GM23338 (cell line): ENCODE data around the gene BCCIP. TPM values are rescaled to one million over a fixed set of nuclear protein-coding genes. Genes with fewer than 3 reads are reported as not detected.

Source experiments
- ATAC-seq: fragments of 200-7000 bp; cut with Tn5 transposase; 3 replicates; pipeline ENCODE4 v1.9.1; 2020
- DNase-seq: peaks from one replicate; pipeline ENCODE4 v3.0.0-alpha.2; 2015; ENCODE audit warnings: low spot score
- H2AFZ ChIP-seq: fragments of 200-600 bp; sonication (generic); 2 replicates; pipeline ENCODE4 v1.8.0; 2016; ENCODE audit warnings: antibody characterized with exemption, mild to moderate bottlenecking, moderate library complexity
- H3F3A ChIP-seq: fragments of 200-600 bp; sonication (generic); replicated peaks from 2 replicates; pipeline ENCODE4 v1.8.0; 2017; ENCODE audit warnings: antibody characterized with exemption, mixed run types, low read depth
- H3K27ac ChIP-seq: fragments of 200-600 bp; sonication (generic); 2 replicates; pipeline ENCODE4 v1.6.1; 2016; ENCODE audit warnings: low read depth
- H3K27me3 ChIP-seq: fragments of 200-600 bp; sonication (generic); 2 replicates; pipeline ENCODE4 v1.8.0; 2016; ENCODE audit warnings: mild to moderate bottlenecking, mixed run types, moderate library complexity; ENCODE audit not compliant: insufficient read depth
- H3K36me3 ChIP-seq: fragments of 200-600 bp; sonication (generic); 2 replicates; pipeline ENCODE4 v1.8.0; 2016; ENCODE audit warnings: mild to moderate bottlenecking; ENCODE audit not compliant: insufficient read depth
- H3K4me1 ChIP-seq: fragments of 200-600 bp; sonication (generic); 2 replicates; pipeline ENCODE4 v1.8.0; 2016; ENCODE audit warnings: mild to moderate bottlenecking, moderate library complexity; ENCODE audit not compliant: insufficient read depth
- H3K4me2 ChIP-seq: fragments of 200-600 bp; sonication (generic); 2 replicates; pipeline ENCODE4 v1.7.1; 2017; ENCODE audit warnings: mixed run types
- H3K4me3 ChIP-seq: fragments of 200-600 bp; sonication (generic); 2 replicates; pipeline ENCODE4 v1.6.1; 2016; ENCODE audit warnings: mixed run types
- H3K79me2 ChIP-seq: fragments of 200-600 bp; sonication (generic); replicated peaks from 2 replicates; pipeline ENCODE4 v1.8.0; 2017; ENCODE audit warnings: mild to moderate bottlenecking; ENCODE audit not compliant: insufficient read depth
- H3K9me2 ChIP-seq: fragments of 200-600 bp; sonication (generic); 2 replicates; pipeline ENCODE4 v1.8.0; 2017; ENCODE audit not compliant: insufficient read depth
- H4K20me1 ChIP-seq: fragments of 200-600 bp; sonication (generic); replicated peaks from 2 replicates; pipeline ENCODE4 v1.8.0; 2017; ENCODE audit warnings: mild to moderate bottlenecking; ENCODE audit not compliant: insufficient read depth
- H3K27ac Mint-ChIP-seq: 2 replicates; pipeline ENCODE4 v1.8.0; 2020; ENCODE audit warnings: inconsistent platforms, mild to moderate bottlenecking, moderate library complexity, mixed read lengths
- H3K27me3 Mint-ChIP-seq: 3 replicates; pipeline ENCODE4 v1.8.0; 2022; ENCODE audit warnings: low read depth, mild to moderate bottlenecking, moderate library complexity, mixed read lengths, inconsistent platforms; ENCODE audit not compliant: insufficient read depth, poor library complexity
- H3K36me3 Mint-ChIP-seq: 3 replicates; pipeline ENCODE4 v1.8.0; 2021; ENCODE audit warnings: low read depth, mild to moderate bottlenecking, inconsistent platforms, moderate library complexity, mixed read lengths
- H3K4me1 Mint-ChIP-seq: 3 replicates; pipeline ENCODE4 v1.8.0; 2020; ENCODE audit warnings: mild to moderate bottlenecking, inconsistent platforms, mixed read lengths
- H3K4me3 Mint-ChIP-seq: 3 replicates; pipeline ENCODE4 v1.8.0; 2021; ENCODE audit warnings: moderate library complexity, mild to moderate bottlenecking, inconsistent platforms, mixed read lengths
- H3K9me3 Mint-ChIP-seq: 3 replicates; pipeline ENCODE4 v1.8.0; 2020; ENCODE audit warnings: moderate library complexity, mild to moderate bottlenecking, inconsistent platforms, mixed read lengths
- CREB1 ChIP-seq: fragments of 250-450 bp; sonication (Bioruptor Pico); IDR thresholded peaks from 2 replicates; pipeline ENCODE4 v1.5.0; 2020; ENCODE audit warnings: low read depth, mild to moderate bottlenecking, moderate library complexity
- CTCF ChIP-seq, 2 experiments: fragments of 200-600 bp in 1 of 2; sonication (generic) in 1 of 2; conservative IDR thresholded peaks; 2 replicates each; pipeline versions ENCODE4 v1.5.1 to v1.6.1; 2016 to 2017; ENCODE audit warnings: antibody characterized with exemption in 2 of 2, low read depth in 2 of 2, mild to moderate bottlenecking in 2 of 2, moderate library complexity in 1 of 2
- ETS1 ChIP-seq: IDR thresholded peaks from 2 replicates; pipeline ENCODE4 v1.6.1; 2016; ENCODE audit warnings: antibody characterized with exemption
- EZH2phosphoT487 ChIP-seq: fragments of 200-600 bp; sonication (generic); IDR thresholded peaks from one replicate; pipeline ENCODE4 v1.8.1; 2018; ENCODE audit warnings: antibody characterized with exemption; ENCODE audit not compliant: unreplicated experiment
- JUNB ChIP-seq: IDR thresholded peaks from one replicate; pipeline ENCODE4 v1.6.1; 2016; ENCODE audit warnings: antibody characterized with exemption; ENCODE audit not compliant: unreplicated experiment
- NANOG ChIP-seq: IDR thresholded peaks from 2 replicates; pipeline ENCODE4 v1.6.1; 2016; ENCODE audit warnings: antibody characterized with exemption, borderline replicate concordance
- POLR2AphosphoS5 ChIP-seq: IDR thresholded peaks from 2 replicates; pipeline ENCODE4 v1.6.1; 2016; ENCODE audit warnings: antibody characterized with exemption, low read depth
- REST ChIP-seq: IDR thresholded peaks from one replicate; pipeline ENCODE4 v1.6.1; 2018; ENCODE audit warnings: antibody characterized with exemption; ENCODE audit not compliant: unreplicated experiment
- STAT1 ChIP-seq: IDR thresholded peaks from one replicate; pipeline ENCODE4 v1.6.1; 2016; ENCODE audit warnings: antibody characterized with exemption; ENCODE audit not compliant: unreplicated experiment
- ZNF114 ChIP-seq: fragments of 250-450 bp; sonication (Bioruptor Pico); IDR thresholded peaks from 2 replicates; pipeline ENCODE4 v1.5.0; 2020; ENCODE audit warnings: mild to moderate bottlenecking, moderate library complexity
- ZNF331 ChIP-seq: fragments of 250-450 bp; sonication (Bioruptor Pico); IDR thresholded peaks from 2 replicates; pipeline ENCODE4 v1.5.0; 2020; ENCODE audit warnings: low read depth, mild to moderate bottlenecking, moderate library complexity
- ZNF462 ChIP-seq: fragments of 250-450 bp; sonication (Bioruptor Pico); IDR thresholded peaks from 2 replicates; pipeline ENCODE4 v1.5.0; 2020; ENCODE audit warnings: mild to moderate bottlenecking, moderate library complexity
- polyA plus RNA-seq: library from polyadenylated mRNA; unstranded; fragments of >200 nt; fragmentation: Nextera tagmentation; extraction: Ambion mirVana; gene quantifications from 2 replicates; pipeline ENCODE4 v1.2.1, GENCODE V29; 2016
- total RNA-seq: library from RNA; depleted of rRNA; stranded (reverse); fragments of >200 nt; shearing (Covaris generic); gene quantifications from 2 replicates; pipeline ENCODE4 v1.2.3, GENCODE V29; 2014

Gene BCCIP
- total and polyA plus RNA-seq, 2 experiments from 2014 or later = 98.6 to 214 TPM

- no peaks in the 10 kb centered on the region for H3K79me2 ChIP-seq
- no peak overlapping the region for H2AFZ ChIP-seq
- no peaks in the 10 kb centered on the region for H3K9me2 ChIP-seq
- H3K36me3 Mint-ChIP-seq = peaks cover 24% of the 10 kb centered on the region; the same call in 2 of the 3 replicates
- peaks cover 8% of the 10 kb centered on the region; the same call in 2 of the 3 replicates for H3K9me3 Mint-ChIP-seq
- H3K4me1 ChIP-seq = peaks cover 20% of the 10 kb centered on the region
- TF ChIP-seq ZNF114 (CRISPR knock-in tag) (no peak), ZNF331 (CRISPR knock-in tag) (no peak), CTCF (conservative IDR thresholded peaks at IDR 0.05; ENCODE audit: low read depth in 2 of 2) (no peak), STAT1 (no peak), ZNF462 (no peak), ETS1 (no peak), REST (no peak), NANOG (no peak), CREB1 (CRISPR knock-in tag) (no peak), POLR2AphosphoS5 (no peak), JUNB (no peak), EZH2phosphoT487 (no peak)
- peaks cover 6% of the 10 kb centered on the region for H3K27me3 Mint-ChIP-seq
- H3K27me3 ChIP-seq = no peaks in the 10 kb centered on the region
- H3K4me3 ChIP-seq = no peak overlapping the region
- no peaks in the 10 kb centered on the region for H3F3A ChIP-seq
- ATAC-seq = no peak
- H3K27ac ChIP-seq = no peak overlapping the region
- no peak for DNase-seq
- H3K36me3 ChIP-seq = no peaks in the 10 kb centered on the region
- no peak overlapping the region for H3K4me3 Mint-ChIP-seq
- no peak overlapping the region for H3K27ac Mint-ChIP-seq
- H3K4me1 Mint-ChIP-seq = peaks cover 29% of the 10 kb centered on the region
- H4K20me1 ChIP-seq = no peaks in the 10 kb centered on the region; the same call in 1 of the 2 replicates
- no peak overlapping the region for H3K4me2 ChIP-seq
Observed at GRCh38 chr10:125882596-125882995, 59.2 kb downstream of the BCCIP start.
